OCI-LY7 (cell line): ENCODE measurements around the gene PIEZO2.

ENCODE experiments used
- EZH2phosphoT487 ChIP-seq: fragments of 200-600 bp; sonication (generic); IDR thresholded peaks from 2 replicates; pipeline ENCODE4 v1.6.1; 2018; ENCODE audit warnings: low read depth, borderline replicate concordance, mild to moderate bottlenecking, mixed run types, antibody characterized with exemption, low read length, moderate library complexity, mixed read lengths
- TF ChIP-seq, protein P1 (sequence below): fragments of 200-600 bp; sonication (generic); conservative IDR thresholded peaks from 2 replicates; pipeline ENCODE4 v1.5.1; 2014; ENCODE audit warnings: mild to moderate bottlenecking, antibody characterized with exemption, low read length, moderate library complexity, mixed read lengths

DNA sequence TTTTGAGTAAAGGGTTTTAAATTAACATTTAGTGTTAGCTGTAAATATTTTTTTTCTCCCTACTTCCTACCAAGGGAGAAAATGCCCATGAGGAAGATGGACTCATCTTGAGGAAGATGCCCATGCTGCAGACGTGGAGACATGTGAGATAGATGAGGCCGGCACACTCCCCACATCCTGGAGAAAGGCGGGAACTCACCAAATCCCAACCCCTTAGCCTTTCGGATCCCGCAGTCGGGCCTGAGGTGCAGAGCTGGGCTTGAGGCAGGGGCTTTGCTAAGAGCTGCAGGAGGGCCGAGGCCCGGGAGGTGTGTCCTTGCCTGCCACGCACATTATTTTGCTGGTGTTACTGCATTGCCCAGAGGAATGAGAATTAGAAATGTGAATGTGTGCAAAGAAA lies 485.6 kb downstream of the PIEZO2 start:
- TF ChIP-seq, protein P1, sequence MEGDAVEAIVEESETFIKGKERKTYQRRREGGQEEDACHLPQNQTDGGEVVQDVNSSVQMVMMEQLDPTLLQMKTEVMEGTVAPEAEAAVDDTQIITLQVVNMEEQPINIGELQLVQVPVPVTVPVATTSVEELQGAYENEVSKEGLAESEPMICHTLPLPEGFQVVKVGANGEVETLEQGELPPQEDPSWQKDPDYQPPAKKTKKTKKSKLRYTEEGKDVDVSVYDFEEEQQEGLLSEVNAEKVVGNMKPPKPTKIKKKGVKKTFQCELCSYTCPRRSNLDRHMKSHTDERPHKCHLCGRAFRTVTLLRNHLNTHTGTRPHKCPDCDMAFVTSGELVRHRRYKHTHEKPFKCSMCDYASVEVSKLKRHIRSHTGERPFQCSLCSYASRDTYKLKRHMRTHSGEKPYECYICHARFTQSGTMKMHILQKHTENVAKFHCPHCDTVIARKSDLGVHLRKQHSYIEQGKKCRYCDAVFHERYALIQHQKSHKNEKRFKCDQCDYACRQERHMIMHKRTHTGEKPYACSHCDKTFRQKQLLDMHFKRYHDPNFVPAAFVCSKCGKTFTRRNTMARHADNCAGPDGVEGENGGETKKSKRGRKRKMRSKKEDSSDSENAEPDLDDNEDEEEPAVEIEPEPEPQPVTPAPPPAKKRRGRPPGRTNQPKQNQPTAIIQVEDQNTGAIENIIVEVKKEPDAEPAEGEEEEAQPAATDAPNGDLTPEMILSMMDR: no peak
- no peak for TF ChIP-seq EZH2phosphoT487
